Prostate gland (tissue), 2 donors: ENCODE results near the gene CASP3. TPM values are rescaled to one million over a fixed set of nuclear protein-coding genes. Genes with fewer than 3 reads are reported as not detected.

Experiments
- DNase-seq: peaks from one replicate; pipeline ENCODE4 v3.0.0-alpha.2; 2019; ENCODE audit warnings: low spot score
- H3K27ac ChIP-seq, 2 donors: fragments of 200-600 bp; sonication (generic); 2 replicates each; pipeline ENCODE4 v1.5.1; 2017 to 2019
- H3K27me3 ChIP-seq: fragments of 200-600 bp; sonication (generic); replicated peaks from 2 replicates; pipeline ENCODE4 v1.5.1; 2019; ENCODE audit not compliant: insufficient read depth
- H3K36me3 ChIP-seq, 2 donors: fragments of 200-600 bp; sonication (generic); 1 replicate in 1 of 2; 2 replicates in 1 of 2; pipeline versions ENCODE4 v1.5.1 to v1.8.1; 2017 to 2019
- H3K4me1 ChIP-seq: fragments of 200-600 bp; sonication (generic); replicated peaks from 2 replicates; pipeline ENCODE4 v1.5.1; 2019
- H3K4me3 ChIP-seq, 2 donors: fragments of 200-600 bp; sonication (generic); 2 replicates each; pipeline ENCODE4 v1.5.1; 2017 to 2019
- H3K9me3 ChIP-seq: fragments of 200-600 bp; sonication (generic); 2 replicates; pipeline ENCODE4 v1.5.1; 2017
- CTCF ChIP-seq, 4 experiments: fragments of 200-600 bp in 2 of 4; fragments of 450-650 bp in 2 of 4; sonication (generic) in 2 of 4; IDR thresholded peaks; 1 replicate in 3 of 4; 2 replicates in 1 of 4; pipeline ENCODE4 v1.5.1; 2016 to 2019; ENCODE audit warnings: antibody characterized with exemption in 4 of 4, mild to moderate bottlenecking in 2 of 4, moderate library complexity in 2 of 4
- POLR2A ChIP-seq: fragments of 450-650 bp; IDR thresholded peaks from one replicate; pipeline ENCODE4 v1.6.1; 2016; ENCODE audit warnings: antibody characterized with exemption, mild to moderate bottlenecking
- POLR2AphosphoS5 ChIP-seq: sonication (generic); formaldehyde crosslinking; IDR thresholded peaks from one replicate; pipeline ENCODE4 v1.6.1; 2017; ENCODE audit warnings: antibody characterized with exemption
- WGBS: methylation state at CpG from one replicate; pipeline ENCODE4 v1.1.5; 2018; 5-methylcytosine and 5-hydroxymethylcytosine counted together
- intact Hi-C: fragments of 100-400 bp; cut with DNase I; formaldehyde crosslinking; loops from one replicate; pipeline ENCODE4 v1.14.2; 2022
- total RNA-seq, 2 donors: library from RNA; depleted of rRNA; stranded (reverse); fragments of >200 nt; gene quantifications; one replicate each; pipeline ENCODE4 v1.1.0, GENCODE V29; 2016

Gene CASP3
- total RNA-seq, 2 donors from 2014 or later: 13.3 to 13.8 TPM

- TF ChIP-seq CTCF (IDR thresholded peaks at IDR 0.05) (no peak), POLR2AphosphoS5 (no peak), POLR2A (no peak)
- WGBS: 87% methylated on average over 7 of the region's 7 CpGs
- no peak overlapping the region for H3K27ac ChIP-seq
Observed at GRCh38 chr4:184599492-184600135, 49.6 kb downstream of the CASP3 start.

DNA sequence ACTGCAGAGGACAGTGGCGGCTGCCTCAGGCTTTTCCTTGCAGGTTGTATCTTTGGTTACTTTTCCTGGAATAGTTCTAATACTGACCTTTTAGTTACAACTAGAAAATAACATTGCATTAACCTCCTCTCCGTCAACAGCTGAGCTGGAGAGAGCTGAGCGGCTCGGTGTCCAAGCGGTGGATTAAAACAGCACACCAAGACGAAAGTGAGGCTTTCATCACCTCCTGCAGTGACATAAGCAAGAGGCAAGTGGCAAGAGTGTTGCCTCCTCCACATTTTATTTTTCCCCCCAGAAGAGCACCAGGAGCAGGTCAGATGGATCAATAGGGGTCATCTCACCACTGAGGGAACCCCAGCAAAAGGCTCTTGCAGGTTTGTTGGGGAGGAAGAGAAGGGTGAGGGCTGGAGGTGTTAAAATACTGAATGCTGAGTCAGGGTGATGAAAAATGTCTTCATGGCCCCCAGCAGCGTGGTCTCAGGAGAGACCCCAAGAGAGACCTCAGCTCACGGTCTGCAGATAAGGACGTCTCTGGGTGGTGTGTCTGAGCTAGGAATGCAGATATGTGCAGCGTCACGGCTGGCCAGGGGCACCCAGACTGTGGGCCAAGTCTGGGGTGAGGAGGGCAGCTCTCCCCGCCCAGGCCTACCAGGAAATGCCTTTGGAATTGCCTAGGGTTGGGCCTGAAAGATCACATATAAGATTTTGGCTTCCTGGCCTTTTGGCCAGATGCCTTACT, 50.3 kb downstream of the CASP3 start:
- Histone ChIP-seq H3K9me3 (no peaks in the 10 kb centered on the region), H3K27ac (no peak overlapping the region), H3K4me1 (no peaks in the 10 kb centered on the region), H3K36me3 (no peaks in the 10 kb centered on the region), H3K27me3 (no peaks in the 10 kb centered on the region), H3K4me3 (no peak overlapping the region)
- DNase-seq: no peak
- 80% methylated on average over 12 of the region's 12 CpGs for WGBS
- intact Hi-C loops: no loop called here
- TF ChIP-seq POLR2AphosphoS5 (no peak), CTCF (IDR thresholded peaks at IDR 0.05) (no peak), POLR2A (no peak)

More at GRCh38 chr4:184599492-184600135, 49.6 kb downstream of the CASP3 start:
- Histone ChIP-seq H3K9me3 (no peaks in the 10 kb centered on the region), H3K4me3 (no peak overlapping the region), H3K27me3 (no peaks in the 10 kb centered on the region), H3K36me3 (no peaks in the 10 kb centered on the region), H3K4me1 (no peaks in the 10 kb centered on the region)
- intact Hi-C loops: no loop called here
- no peak for DNase-seq

GRCh38 chr4:184596617-184597185, 52.5 kb downstream of the CASP3 start:
- Histone ChIP-seq H3K36me3 (no peaks in the 10 kb centered on the region), H3K4me3 (no peak overlapping the region), H3K27ac (no peak overlapping the region), H3K27me3 (no peaks in the 10 kb centered on the region), H3K9me3 (no peaks in the 10 kb centered on the region), H3K4me1 (no peaks in the 10 kb centered on the region)
- WGBS: 41% methylated on average over 5 of the region's 5 CpGs
- DNase-seq: no peak
- TF ChIP-seq CTCF (IDR thresholded peaks at IDR 0.05) (no peak), POLR2AphosphoS5 (no peak)
- intact Hi-C loops: no loop called here

DNA sequence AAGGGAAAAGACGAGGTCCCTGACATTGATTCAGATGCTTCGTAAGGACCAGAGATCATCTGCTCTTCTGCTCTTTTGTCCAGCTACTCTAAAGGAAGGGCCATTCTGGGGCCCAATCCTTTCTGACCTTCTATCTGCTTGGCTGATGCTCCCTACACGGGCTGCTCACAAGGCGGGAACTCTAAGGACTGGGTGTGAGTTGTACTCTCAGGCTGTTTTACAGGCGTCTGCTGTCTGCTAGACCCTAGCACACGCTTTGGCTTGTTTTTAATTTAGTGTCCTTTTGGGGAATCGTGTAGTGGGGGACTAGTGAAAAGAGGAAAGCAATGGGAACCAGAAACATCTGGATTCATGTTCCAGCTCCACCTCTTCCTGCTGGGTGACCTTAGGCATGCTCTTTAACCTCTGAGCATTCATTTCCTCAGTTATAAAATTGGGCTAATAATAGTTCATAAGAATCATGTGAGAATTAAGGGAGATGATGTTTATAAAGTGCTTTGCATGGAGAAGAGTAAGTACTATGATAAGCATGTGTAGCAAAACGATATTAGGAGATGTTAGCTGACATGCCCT, 53.1 kb downstream of the CASP3 start:
- no peak for DNase-seq
- Histone ChIP-seq H3K9me3 (no peaks in the 10 kb centered on the region), H3K27me3 (no peaks in the 10 kb centered on the region), H3K36me3 (no peaks in the 10 kb centered on the region), H3K4me1 (no peaks in the 10 kb centered on the region), H3K4me3 (no peak overlapping the region), H3K27ac (no peak overlapping the region)
- WGBS: 60% methylated on average over 8 of the region's 8 CpGs
- intact Hi-C loops: no loop called here
- TF ChIP-seq POLR2AphosphoS5 (no peak), CTCF (IDR thresholded peaks at IDR 0.05) (no peak), POLR2A (no peak)
